GM19455 (cell line): ENCODE data around the gene OR2AE1.

ENCODE experiments used
- ATAC-seq: cut with Tn5 transposase; IDR thresholded peaks from one replicate; pipeline ENCODE4 v1.9.1; 2021; ENCODE audit not compliant: unreplicated experiment

OR2AE1 gene

GRCh38 chr7:99860281-99861127 is 16.3 kb downstream of the OR2AE1 start:
- ATAC-seq = no peak

GRCh38 chr7:99855236-99855635 is 21.6 kb downstream of the OR2AE1 start:
- ATAC-seq = no peak

GRCh38 chr7:99848420-99849216 is 28.2 kb downstream of the OR2AE1 start:
- ATAC-seq = no peak

- ATAC-seq = no peak
Measured at GRCh38 chr7:99844328-99844727, 32.5 kb downstream of the OR2AE1 start.

- no peak for ATAC-seq
Measured at GRCh38 chr7:99843808-99844207, 33.0 kb downstream of the OR2AE1 start.

- no peak for ATAC-seq
Measured at GRCh38 chr7:99842926-99843325, 33.9 kb downstream of the OR2AE1 start.

GRCh38 chr7:99840136-99840869 is 36.5 kb downstream of the OR2AE1 start:
- no peak for ATAC-seq

- no peak for ATAC-seq
Measured at GRCh38 chr7:99839287-99840021, 37.4 kb downstream of the OR2AE1 start.

- no peak for ATAC-seq
Measured at GRCh38 chr7:99837649-99838361, 39.0 kb downstream of the OR2AE1 start.

GRCh38 chr7:99835189-99835588 is 41.6 kb downstream of the OR2AE1 start:
- ATAC-seq = no peak

- ATAC-seq = no peak
Measured at GRCh38 chr7:99834382-99834781, 42.5 kb downstream of the OR2AE1 start.

- no peak for ATAC-seq
Measured at GRCh38 chr7:99833289-99833877, 43.5 kb downstream of the OR2AE1 start.

GRCh38 chr7:99831595-99831994 is 45.2 kb downstream of the OR2AE1 start:
- no peak for ATAC-seq

- no peak for ATAC-seq
Measured at GRCh38 chr7:99829524-99830160, 47.2 kb downstream of the OR2AE1 start.

- ATAC-seq = no peak
Measured at GRCh38 chr7:99828811-99829210, 48.0 kb downstream of the OR2AE1 start.

- ATAC-seq = no peak
Measured at GRCh38 chr7:99827040-99827778, 49.6 kb downstream of the OR2AE1 start.
